Activated CD4-positive, alpha-beta T cell treated with anti-CD3 and anti-CD28 coated beads for 1 hour (primary cell): ENCODE data around the gene KLRD1.
"Not testable (repeated sequence)": the region's sequence is repeated elsewhere in the genome, so short reads cannot be mapped to it uniquely, and the experiment has no call there.

Experiments
- DNase-seq: peaks from one replicate; pipeline ENCODE4 v3.0.0-alpha.2; 2020

The KLRD1 gene

GRCh38 chr12:10339053-10339840 is 31.6 kb downstream of the KLRD1 start:
- DNase-seq: no peak

GRCh38 chr12:10340946-10341345 is 33.3 kb downstream of the KLRD1 start:
- DNase-seq: not testable (repeated sequence)

- DNase-seq: no peak
Measured at GRCh38 chr12:10341892-10342509, 34.3 kb downstream of the KLRD1 start.

GRCh38 chr12:10351457-10351856 is 43.8 kb downstream of the KLRD1 start:
- DNase-seq: not testable (repeated sequence)

- DNase-seq: no peak
Measured at GRCh38 chr12:10354071-10354470, 46.4 kb downstream of the KLRD1 start.

- DNase-seq: no peak
Measured at GRCh38 chr12:10354502-10354901, 46.8 kb downstream of the KLRD1 start.

GRCh38 chr12:10358131-10358530 is 50.5 kb downstream of the KLRD1 start:
- DNase-seq: no peak

GRCh38 chr12:10358969-10359368 is 51.3 kb downstream of the KLRD1 start:
- DNase-seq: no peak

- DNase-seq: no peak
Measured at GRCh38 chr12:10361084-10361483, 53.4 kb downstream of the KLRD1 start.

GRCh38 chr12:10361622-10362021 is 54.0 kb downstream of the KLRD1 start:
- DNase-seq: no peak

- DNase-seq: no peak
Measured at GRCh38 chr12:10362325-10362724, 54.7 kb downstream of the KLRD1 start.

GRCh38 chr12:10362828-10363657 is 55.4 kb downstream of the KLRD1 start:
- no peak for DNase-seq

GRCh38 chr12:10363658-10363913 is 55.9 kb downstream of the KLRD1 start:
- no peak for DNase-seq

- no peak for DNase-seq
Measured at GRCh38 chr12:10363914-10364814, 56.5 kb downstream of the KLRD1 start.

GRCh38 chr12:10364815-10365622 is 57.3 kb downstream of the KLRD1 start:
- DNase-seq: peak; percentile 36

- DNase-seq: no peak
Measured at GRCh38 chr12:10365696-10366405, 58.2 kb downstream of the KLRD1 start.

- DNase-seq: no peak
Measured at GRCh38 chr12:10366875-10367274, 59.2 kb downstream of the KLRD1 start.

- DNase-seq: not testable (repeated sequence)
Measured at GRCh38 chr12:10367714-10368113, 60.0 kb downstream of the KLRD1 start.

- no peak for DNase-seq
Measured at GRCh38 chr12:10368206-10369171, 60.8 kb downstream of the KLRD1 start.
